ENCODE results near the gene ACSF2.

- TF ChIP-seq, protein P1, sequence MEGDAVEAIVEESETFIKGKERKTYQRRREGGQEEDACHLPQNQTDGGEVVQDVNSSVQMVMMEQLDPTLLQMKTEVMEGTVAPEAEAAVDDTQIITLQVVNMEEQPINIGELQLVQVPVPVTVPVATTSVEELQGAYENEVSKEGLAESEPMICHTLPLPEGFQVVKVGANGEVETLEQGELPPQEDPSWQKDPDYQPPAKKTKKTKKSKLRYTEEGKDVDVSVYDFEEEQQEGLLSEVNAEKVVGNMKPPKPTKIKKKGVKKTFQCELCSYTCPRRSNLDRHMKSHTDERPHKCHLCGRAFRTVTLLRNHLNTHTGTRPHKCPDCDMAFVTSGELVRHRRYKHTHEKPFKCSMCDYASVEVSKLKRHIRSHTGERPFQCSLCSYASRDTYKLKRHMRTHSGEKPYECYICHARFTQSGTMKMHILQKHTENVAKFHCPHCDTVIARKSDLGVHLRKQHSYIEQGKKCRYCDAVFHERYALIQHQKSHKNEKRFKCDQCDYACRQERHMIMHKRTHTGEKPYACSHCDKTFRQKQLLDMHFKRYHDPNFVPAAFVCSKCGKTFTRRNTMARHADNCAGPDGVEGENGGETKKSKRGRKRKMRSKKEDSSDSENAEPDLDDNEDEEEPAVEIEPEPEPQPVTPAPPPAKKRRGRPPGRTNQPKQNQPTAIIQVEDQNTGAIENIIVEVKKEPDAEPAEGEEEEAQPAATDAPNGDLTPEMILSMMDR (conservative IDR thresholded peaks at IDR 0.05 in 1 of 2, IDR thresholded peaks at IDR 0.05 in 1 of 2; ENCODE audit: extremely low read depth in 1 of 2, insufficient read depth in 1 of 2, low read depth in 1 of 2, low read length in 2 of 2), result no peak
- TF ChIP-seq EZH2 (IDR thresholded peaks at IDR 0.05; ENCODE audit: borderline replicate concordance, low read length), result no peak
Observed at GRCh38 chr17:50505591-50506130, 79.6 kb downstream of the ACSF2 start.
